GM18511 (cell line): Measurements from ENCODE around the gene LRRN4CL.
"Not testable (repeated sequence)": the region's sequence is repeated elsewhere in the genome, so short reads cannot be mapped to it uniquely, and the experiment has no call there.

Experiments
- ATAC-seq: cut with Tn5 transposase; IDR thresholded peaks from one replicate; pipeline ENCODE4 v1.9.1; 2021; ENCODE audit warnings: mild to moderate bottlenecking, moderate library complexity; ENCODE audit not compliant: unreplicated experiment

The LRRN4CL gene

DNA sequence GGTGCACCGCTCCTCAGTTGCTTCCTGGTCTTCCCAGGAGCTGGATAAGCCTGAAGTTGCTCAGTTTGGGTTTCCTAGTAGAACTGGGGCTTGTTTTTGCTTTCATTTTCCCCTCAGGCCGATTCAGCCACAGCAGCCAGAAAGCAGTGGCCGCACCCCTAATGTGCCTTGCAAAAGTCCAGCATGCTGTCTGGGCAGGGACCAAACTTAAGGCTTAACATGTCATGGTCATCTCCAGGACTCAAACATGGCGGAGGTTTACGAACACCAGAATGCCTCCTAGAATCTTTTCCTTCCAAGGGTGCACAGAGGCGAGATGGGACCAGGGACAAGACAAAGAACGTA, 20.6 kb upstream of the LRRN4CL start:
- ATAC-seq, result no peak

DNA sequence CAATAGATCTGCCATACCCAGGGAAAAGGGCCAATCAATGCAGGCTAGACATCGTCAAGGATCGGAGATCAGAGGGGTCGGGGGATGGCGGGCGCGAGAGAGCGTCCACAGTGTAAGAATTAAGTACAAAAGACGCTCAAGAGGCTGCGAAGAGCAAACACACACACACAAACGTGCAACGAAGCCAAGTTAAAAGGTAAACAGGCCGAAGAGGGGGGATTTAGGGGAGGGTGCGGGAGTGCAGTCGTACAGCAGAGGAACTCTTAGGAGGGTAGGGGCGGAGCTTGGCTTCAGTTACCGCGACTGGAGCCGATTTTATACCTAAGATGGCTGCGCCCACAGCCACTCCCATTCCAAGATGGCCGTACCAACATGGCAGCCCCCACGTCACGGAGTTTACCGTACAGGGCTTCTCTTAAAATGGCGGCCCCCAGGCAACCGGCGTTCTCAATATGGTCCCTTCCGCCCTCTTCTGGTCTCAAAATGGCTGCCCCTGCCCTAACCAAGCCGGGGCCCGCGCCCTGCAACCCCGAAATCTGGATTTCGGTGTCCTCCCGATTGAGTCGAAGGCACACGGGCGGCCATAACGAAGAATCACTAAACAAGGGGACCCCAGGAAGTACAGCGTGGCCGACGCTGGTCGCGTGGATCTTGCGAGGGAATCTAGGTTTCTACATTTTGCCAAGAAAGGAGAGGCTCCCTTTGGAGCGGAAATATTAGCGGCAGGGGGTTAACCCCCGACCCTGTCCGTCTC, 20.1 kb upstream of the LRRN4CL start:
- ATAC-seq, result peak; percentile 77

DNA sequence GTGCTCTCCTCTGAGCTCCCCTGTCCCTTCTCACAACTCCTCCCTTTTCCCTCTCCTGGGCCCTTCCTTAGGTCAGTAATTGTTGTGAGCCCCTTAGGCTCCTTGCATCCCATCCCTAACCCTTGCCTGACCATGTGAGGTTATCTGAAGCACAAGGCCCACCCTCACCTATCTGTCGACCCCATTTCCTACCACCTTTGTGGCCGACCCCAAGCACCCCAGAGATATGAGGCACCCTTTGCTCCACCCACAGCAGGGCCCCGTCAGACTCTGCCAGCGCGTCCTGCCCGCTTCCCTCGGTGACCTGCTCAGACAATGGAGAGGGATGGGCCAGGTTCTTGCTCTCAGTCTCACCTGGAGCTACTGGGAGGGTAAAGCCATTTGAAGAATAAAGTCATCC, 19.5 kb upstream of the LRRN4CL start:
- ATAC-seq, result no peak

DNA sequence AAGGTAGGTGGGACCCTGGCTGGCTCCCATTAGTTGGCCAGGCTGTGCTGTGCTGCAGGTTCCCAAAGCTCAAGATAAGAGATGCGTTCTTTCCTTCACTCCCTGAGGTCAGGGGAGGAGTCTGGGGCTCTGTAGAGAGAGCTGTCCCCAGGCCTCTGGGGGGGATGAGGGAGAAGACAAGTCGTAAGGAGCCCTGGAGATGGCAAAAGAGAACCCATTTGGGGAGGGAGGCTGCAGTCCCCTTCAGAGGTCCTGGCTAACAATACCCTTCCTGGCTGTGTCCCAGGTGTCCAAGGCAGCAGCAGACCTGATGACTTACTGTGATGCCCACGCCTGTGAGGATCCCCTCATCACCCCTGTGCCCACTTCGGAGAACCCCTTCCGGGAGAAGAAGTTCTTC, 19.1 kb upstream of the LRRN4CL start:
- ATAC-seq, result no peak

DNA sequence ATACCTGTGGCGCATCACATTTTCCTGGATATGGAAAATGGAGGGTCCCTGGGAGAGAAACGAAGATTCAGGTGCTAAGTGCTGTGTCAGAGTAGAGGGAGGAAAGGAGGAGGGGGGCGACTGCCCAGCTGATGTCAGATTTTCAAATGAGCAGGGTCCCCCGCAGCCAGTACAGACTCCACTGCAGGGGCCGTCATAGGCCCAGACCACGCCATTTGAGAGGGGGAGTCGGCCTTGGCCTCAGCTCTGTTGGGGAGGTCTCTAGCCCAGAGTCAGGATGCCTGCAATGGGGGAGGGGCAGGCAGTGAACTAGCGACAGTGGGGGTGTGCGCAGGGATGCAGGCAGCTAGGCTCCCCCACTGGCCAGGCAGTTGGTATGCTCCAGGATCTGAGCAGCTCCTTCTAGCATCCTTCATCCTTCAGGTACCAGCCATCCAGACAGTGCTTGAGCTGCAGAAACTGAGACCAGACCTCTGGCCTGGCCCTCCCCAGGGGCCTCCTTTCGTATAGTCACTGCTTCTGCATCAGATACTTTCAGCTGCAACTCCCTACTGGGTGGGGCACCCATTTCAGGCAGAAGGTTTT, 18.0 kb upstream of the LRRN4CL start, which contains the start of the genes BSCL2 and GNG3:
BSCL2 (minus strand) TSS at position 148 of the 585 bp plus-strand sequence. CDS start 229 bp downstream, outside the sequence.
GNG3 (plus strand) TSS at position 400 of the 585 bp plus-strand sequence. CDS start 620 bp downstream, outside the sequence.
- no peak for ATAC-seq

DNA sequence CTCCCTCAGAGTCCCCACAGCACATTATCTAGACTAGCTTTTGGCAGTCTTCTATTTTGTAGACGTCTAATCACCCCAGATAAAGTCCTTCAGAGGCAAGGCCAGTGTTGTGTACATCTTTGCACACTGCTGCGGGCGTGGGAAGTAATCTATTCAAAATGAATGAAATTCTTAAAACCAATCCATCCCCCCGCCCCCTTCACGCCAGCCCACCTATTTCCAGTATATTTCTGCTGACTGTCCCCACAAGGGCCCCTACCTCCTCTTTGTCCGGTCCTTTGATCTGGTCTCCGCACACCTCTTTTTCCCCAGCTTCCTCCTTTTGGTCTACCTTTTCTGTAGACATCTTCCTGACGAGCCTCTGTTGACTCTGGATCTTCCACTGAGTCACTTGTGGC, 17.5 kb upstream of the LRRN4CL start:
- ATAC-seq, result no peak

DNA sequence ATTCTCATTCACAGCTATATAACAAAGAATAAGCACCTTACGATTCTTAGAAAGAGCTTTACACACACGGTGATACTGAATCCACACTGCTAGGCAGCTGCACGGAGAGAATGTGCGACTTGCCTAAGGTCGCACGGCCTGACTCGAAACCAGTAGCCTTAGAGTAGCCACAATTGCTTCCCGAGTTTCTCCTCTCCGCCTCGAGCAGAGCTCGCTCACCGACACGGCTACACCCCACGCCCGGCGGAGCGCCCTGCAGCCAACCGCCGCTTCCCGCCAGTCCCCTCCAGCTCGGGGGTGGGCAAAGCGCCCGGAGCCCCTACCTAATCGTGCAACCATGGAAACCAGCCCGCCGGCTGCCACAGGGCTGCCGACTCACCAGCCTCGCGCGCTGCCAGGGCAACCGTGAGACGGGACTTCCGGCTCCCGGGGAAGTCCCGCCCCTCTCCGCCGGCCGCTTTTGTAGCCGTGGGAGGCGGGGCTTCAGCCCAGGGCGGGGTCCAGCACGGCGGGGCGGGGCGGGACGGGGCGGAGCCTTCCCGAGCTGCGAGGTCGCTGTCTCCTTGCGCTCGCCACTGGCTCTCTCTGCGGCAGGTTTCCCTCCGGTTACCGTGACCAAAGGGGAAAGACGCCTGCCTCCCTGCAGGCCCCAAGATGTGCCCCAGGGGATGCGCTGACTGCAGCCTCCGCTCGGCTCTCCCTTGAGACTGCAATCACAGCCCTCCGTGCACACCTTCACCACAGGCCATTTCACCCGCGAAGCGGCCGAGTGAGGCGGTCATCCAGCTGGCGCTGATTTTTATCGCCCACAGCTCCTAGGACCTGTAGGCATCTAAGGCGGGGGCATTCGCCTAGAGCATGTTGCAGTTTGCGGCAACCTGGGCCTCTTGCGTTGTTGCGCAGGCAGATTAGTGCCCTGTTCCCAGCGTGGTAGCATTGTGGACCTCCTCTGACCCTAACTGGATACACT, 16.8 kb upstream of the LRRN4CL start:
- ATAC-seq, result peak; percentile 74

DNA sequence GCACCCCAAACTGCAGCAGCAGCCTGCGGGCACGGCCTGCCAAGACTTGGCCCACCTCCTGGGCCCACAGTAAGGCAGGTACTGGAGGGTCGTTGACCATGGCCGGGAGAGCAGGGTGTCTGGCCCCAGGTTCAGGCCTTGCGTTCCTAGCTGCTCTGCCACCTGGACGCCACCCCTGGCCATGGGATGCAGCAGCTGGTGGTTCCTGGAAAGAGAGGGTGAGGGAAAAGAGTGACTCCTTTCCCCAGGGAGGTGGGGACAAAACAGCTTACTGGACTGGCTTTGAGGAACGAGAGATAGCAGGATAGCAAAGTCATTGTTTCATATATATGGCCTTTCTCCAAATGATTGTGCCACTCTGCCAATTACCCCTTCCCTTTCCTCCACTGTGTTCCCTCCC, 16.1 kb upstream of the LRRN4CL start:
- no peak for ATAC-seq

DNA sequence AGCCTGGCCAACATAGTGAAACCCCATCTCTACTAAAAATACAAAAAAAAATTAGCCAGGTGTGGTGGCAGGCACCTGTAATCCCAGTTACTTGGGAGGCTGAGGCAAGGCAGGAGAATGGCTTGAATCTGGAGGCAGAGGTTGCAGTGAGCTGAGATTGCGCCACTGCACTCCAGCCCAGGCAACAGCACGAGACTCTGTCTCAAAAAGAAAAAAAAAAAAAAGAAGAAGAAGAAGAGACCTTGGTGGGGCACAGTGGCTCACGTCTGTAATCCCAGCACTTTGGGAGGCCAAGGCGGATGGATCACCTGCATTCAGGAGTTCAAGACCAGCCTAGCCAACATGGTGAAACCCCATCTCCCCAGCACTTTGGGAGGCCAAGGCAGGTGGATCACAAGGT, 14.6 kb upstream of the LRRN4CL start:
- not testable (repeated sequence) for ATAC-seq

DNA sequence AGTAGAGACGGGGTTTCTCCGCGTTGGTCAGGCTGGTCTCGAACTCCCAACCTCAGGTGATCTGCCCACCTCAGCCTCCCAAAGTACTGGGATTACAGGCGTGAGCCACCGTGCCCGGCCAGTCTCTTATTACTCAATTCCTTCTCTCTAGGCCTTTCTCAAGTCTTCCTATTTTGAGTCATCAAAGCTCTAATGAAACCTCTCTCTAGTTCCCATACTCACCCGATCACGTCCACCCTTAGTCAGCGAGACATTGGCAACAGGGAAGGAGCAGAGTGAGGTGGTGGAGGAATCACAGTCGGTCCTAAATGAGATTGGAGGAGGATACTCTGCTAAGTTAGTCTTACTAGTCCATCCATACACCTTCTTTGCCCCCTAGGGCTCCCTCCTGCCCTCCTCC, 12.9 kb upstream of the LRRN4CL start:
- ATAC-seq, result no peak

DNA sequence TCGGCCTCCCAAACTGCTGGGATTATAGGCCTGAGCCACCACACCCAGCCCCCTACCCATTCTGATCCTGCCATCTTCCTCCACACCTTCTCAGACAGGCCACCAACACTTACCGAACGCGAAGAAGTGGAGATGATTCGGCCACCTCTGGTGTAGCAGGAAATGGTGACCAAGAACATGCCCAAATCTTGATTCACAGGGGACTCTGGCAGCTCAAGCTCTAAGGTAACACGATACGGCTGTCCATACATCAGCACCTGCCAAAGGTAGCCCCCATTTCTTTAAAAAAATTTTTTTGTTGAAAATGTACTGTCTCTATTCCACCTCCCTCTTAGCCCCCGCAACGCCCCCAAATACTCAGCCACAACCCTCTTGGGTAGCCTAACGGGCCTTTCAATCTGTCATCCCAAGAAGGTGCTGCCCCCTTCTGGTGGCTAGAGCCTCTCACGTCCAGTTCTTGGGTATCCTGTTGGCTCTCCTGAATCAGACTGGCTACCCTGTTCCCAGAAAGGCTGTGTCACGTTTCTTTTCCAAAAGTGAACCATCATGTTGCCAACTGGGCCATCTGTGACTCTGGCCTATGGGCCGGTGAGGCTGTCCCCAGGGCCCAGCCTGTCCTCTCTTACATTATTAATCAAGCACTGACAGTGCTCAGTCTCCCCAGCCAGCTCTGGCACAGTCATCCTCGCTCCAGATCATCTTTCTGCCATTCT, 5.3 kb upstream of the LRRN4CL start:
- ATAC-seq, result no peak

DNA sequence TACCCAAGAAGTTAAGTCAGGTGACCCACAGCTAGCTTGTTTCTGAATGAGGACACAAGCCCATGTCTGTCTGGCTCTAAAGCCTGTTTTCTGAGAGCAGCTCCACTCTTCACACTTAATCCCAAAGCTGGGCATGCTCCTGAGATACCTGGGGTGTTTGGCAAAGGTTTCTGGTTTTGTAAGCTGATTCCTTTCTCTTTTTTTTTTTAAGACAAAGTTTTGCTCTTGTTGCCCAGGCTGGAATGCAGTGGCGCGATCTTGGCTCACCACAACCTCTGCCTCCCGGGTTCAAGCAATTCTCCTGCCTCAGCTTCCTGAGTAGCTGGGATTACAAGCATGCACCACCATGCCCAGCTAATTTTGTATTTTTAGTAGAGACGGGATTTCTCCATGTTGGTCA, 4.3 kb upstream of the LRRN4CL start:
- ATAC-seq, result not testable (repeated sequence)

DNA sequence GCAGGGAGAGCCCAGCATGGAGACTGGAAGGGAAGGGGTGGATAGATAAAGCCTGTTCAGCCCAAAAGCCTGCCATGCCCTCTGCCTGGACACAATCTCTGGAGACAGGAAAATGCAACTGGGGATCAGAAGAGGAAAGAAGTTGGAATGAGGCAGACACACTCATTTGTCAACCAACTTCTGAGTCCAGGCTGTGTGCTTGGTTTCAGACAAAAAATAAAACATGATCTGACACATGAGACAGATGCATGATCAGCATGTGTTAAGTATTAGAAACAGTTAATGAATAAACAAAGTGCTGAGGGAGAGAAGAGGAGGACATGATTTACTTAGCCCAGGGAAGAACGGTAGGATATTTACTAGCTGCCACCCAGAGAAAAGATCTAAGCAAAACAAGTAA, 839 bp downstream of the LRRN4CL start:
- no peak for ATAC-seq

DNA sequence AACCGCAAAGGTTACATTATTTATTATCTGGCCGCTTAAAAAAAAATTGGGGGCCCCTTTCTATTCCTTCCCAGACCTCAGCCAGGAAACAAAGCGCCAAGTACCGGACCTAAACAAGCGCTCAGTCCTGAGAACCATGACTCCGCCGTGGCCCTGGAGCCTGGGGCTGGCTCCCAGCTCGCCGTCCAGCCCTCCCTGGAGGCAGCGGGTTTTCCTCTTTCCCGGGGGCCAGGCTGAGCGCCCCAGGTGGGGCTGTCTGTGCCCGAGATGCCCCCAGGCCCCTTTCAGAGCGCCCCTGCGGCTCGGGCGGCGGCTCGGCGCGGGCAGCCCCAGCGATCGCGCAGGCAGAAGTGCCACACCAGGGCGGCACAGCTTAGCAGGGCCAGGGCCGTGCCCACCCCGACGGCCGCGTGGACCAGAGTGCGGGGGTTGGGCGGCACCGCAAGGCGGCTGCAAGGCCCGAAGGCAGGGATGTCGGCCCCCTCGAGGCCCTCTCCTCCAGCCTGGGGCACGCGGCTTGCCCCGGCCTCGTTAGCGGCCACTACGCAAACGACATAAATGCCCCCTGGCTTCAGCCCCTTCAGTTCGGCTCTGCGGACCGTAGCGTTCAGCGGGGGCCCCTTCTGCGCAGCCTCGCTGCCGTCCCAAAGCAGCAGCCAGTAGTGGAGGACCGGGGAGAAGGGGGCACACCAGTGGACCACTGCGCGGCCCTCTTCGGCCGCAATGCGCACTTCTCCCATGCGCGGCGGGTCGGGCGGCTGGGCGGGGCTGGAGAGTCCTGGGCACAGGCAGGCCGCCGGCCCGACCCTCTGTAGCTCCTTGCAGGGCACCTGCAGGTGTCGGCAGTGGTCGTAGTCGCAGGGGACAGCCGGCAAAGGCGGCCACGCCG, 1.6 kb downstream of the LRRN4CL start:
- ATAC-seq, result no peak

DNA sequence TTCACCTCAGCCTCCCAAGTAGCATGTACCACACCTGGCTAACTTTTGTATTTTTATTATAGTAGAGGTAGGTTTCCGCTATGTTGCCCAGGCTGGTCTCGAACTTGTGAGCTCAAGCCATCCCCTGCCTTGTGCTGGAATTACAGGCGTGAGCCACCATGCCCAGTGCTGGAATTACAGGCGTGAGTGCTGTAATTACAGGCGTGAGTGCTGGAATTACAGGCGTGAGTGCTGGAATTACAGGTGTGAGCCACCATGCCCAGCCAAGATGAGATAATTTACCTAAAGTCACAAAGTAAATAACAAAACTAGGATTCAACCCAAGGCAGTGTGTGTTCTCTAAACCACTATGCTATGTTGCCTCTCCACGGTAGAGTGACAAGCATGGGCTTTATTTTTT, 6.8 kb downstream of the LRRN4CL start:
- ATAC-seq, result no peak

DNA sequence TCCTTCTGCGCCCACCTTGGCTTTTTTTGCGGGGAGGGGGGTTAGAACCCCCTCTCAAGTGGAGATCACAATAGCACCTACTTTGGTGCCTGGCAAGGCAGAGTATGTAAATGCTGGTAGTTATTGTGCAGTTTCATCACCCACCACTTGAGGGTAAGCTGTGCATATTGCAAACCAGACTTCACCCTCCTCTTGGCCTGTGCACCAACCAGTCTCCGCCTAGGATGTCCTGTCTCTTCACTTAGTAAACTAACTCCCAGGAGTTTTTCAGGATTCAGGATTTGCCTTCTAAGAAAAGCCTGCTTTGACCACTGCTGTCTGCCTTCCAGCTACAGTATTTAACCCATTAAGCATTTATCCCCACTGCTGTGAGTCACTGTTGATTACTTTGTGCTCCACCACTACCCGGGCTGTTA, 8.5 kb downstream of the LRRN4CL start:
- ATAC-seq, result peak; percentile 50

DNA sequence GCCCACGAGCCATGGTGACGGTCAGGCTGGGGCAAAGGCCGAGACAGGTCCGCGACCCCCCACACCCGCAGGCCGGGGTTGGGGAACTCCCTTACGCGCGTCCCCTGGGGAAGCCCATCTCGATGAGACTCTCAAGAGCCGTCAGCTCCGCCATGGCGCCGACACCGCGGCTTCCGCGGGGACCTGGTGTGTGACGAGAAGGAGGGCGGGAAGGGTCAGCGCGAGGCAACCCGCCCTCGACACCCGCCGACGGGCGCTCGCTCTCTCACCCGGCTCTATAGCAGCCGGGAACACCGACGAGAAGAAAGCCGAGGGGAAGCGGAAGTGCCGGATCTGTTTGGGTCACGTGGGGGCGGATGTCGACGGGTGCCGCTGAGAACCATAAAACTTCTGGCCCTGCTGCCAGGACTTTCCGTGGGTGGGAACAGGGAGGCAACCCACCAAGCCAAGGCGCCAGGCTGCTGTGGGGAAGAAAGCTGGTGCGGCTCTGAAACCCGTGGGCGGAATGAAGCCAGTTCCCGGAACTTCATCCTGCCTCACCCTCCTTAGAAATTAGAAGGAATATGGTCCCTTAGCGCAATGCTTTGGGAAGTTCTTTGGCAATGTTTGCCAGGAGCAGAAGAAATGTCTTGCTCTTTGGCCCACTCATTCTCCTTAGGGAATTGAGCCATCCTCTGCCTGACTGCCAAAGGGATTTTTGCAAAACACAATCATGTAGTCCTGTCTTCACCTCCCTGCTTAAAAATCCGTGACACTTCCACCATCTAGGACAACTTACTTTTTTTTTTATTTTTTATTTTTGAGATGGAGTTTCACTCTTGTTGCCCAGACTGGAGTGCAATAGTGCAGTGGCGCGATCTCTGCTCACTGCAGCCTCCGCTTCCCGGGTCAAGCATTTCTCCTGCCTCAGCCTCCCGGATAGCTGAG, 10.3 kb downstream of the LRRN4CL start, which contains the start of gene UBXN1:
UBXN1 (minus strand) TSS at position 304 of the 927 bp plus-strand sequence; CDS start at position 154, 150 bp downstream.
- peak; percentile 83 for ATAC-seq

DNA sequence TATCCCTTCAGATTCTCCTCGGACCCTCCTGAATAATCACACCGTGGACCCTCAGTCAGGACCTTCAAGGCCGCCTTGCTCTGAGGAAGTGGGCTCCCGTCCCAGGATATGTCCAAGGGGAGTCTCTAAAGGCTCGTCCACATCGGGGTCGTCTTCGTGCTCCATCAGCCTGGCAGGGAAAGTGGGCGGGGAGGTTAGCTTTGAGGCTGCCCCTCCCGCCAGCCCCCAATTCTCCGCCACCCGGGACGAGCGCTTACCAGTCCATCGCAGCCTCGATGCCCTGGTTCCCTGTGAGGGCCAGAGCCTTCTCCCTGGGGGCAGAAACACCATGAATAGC, 10.9 kb downstream of the LRRN4CL start:
- peak; percentile 7 for ATAC-seq

DNA sequence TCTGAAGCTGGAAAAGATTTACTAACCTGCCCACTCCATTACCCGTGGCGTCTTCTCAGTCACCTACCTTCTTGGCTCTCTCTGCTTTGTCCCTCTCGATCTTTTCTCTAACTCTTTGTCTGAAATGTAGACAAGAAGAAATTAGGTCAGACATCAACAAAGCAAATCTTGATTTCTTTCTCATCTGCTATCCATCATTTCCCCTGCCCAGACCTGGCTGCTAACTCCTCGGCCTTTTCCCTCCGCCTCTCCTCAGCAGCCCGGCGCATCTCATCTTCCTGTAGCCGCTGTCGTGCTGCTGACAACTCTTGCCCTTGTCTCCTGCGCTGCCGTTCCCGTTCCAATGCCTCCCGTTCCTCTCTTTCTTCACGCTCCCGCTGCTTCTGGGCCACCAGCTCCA, 11.6 kb downstream of the LRRN4CL start:
- no peak for ATAC-seq
